Hematopoietic multipotent progenitor cell treated with erythropoietin and hydrocortisone succinate and interleukin-3 and kit ligand, for 17 days (in vitro differentiated cells): Measurements from ENCODE around the gene IST1.
A peak's percentile ranks its signal among the peaks of the same experiment; 100 is the strongest.
"Not testable (repeated sequence)": the region's sequence is repeated elsewhere in the genome, so short reads cannot be mapped to it uniquely, and the experiment has no call there.

Experiments
- DNase-seq: peaks from one replicate; pipeline ENCODE4 v3.0.0-alpha.2; 2015; ENCODE audit warnings: low spot score

Gene IST1

DNA sequence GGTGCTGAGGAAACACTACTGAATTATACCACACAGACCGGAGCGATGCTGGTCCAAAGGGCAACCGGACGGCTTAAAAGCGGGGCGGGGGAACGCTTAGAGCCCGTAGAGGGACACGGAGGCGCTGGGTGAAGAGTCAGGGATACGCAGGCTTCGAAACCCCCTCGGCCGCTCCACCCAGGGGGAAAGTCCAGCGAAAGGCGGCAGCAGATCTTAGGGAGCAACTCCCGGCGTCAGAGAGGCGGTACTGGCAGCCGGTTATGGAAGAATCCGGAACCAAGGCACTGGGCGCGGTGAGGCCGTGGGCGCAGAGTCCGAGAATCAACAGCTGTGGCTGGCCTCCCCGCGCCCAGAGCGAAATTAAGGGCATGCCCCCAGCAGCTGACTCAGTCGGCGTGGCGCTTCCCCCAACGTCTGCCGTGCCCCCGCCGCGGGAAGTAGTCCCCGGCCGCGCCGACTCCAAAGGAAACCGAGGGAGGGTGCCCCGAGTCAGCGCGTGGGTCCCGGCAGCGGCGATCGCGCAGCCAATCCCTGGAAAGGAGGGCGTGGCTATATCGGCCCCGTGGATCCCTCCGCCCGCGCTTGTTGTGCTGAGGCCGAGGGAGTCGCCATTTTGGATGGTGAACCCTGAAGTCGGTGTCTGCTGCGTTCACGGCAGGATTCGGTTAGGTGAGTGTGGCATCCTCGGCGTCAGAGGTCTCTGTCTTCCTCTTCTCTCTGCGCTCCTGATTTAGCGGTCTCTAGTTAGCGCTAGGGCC, at the start of gene IST1:
TSS of gene IST1 (plus strand) at position 611 of the 758 bp plus-strand sequence. CDS start 20,110 bp downstream, outside the sequence.
- peak; percentile 98 for DNase-seq

DNA sequence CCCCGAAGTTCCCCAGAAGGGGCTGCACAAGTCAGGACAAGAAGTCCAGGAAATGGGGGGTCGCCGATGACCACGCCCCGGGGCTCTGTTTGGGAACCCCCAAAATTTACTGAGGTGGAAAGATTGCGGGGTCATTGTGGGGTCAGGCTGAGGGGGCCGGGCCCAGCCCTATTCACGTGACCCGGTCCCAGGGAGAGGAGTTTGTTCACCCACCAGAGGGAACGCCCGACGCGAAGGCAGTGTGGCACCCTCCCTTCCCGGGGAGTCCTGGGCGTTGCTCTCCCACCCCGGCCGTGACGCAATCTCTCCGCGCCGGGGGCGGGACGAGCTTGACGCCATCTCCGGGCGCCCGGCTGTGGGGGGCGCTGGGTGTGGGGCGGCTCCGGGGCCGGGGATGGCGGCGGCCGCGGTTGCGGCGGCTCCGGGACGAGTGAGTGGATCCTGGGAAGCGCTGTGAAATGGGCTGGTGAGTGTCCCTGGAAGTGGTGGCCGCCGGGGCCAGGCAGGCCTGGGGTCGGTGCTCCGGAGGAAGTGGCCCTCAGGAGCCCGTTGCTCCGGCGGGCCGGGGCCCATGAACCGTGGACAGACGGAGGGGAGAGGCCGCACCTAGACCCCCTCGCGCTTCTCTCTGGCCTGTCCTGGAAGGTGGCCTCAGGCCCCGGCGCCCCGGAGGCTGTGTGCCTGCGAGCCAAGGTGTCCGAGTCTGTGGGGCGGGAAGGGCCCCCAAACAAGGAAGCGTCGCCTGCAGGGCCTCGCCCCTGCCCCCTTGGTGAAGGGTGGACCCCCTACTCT, 49.5 kb upstream of the IST1 start, which contains the start of gene ATXN1L:
TSS of gene ATXN1L (plus strand) at position 338 of the 792 bp plus-strand sequence. CDS start 3,765 bp downstream, outside the sequence.
- DNase-seq = peak; percentile 96

DNA sequence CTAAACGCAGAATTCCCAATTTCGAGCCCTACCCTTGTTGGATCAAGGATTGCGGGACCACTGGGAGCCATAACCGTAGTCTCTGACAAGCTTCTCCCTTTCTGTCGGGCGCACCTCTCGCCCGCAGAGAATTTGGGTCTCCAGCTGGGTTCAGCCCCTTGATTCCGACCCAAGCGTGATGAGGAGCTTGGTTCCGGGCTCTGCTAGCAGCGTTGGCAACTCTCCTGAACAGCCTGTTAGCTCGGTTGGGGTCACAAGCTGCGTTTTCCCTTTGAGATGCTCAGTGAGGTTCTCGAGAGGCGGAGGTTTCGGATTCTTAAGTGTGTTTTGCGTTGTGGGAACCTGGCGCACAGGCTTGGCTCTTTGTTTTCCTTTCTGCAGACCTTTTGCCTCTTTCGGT, 48.9 kb upstream of the IST1 start:
- peak; percentile 39 for DNase-seq

DNA sequence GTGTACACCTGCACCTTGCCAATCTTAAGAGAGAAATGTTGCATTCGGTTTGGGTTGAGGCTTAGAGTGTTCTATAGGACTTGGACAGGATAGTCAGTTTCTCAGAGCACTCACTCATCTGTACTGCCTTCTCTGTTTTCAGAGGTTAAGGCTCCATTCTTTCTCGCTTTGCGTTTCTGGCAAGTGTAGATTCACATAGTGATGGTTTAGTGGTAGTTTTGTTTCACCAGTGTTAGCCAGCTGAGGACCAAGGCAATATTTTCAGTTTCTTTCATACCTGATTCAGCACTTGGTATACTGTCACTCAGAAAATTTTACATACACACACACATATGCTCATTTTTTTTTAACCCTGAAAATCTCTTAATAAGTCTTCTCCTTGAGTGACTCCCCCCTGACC, 48.2 kb upstream of the IST1 start:
- DNase-seq = no peak

DNA sequence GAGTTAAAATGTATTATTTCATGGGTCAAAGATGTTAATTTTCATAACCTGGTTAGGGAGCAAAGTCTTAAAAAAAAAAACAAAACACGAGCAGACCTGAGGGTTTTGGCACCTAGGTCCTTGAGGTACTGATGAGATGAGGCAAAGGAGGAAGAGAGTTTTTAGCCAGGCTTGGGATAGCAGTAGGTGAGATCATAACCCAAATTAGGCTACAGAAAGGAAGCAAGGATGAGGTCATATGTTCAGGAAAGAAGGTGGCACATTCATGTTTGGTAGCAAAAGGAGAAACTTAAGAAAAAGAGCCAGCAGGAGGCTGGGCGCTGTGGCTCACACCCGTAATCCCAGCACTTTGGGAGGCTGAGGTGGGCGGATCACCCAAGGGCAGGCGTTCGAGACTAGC, 46.7 kb upstream of the IST1 start:
- no peak for DNase-seq

DNA sequence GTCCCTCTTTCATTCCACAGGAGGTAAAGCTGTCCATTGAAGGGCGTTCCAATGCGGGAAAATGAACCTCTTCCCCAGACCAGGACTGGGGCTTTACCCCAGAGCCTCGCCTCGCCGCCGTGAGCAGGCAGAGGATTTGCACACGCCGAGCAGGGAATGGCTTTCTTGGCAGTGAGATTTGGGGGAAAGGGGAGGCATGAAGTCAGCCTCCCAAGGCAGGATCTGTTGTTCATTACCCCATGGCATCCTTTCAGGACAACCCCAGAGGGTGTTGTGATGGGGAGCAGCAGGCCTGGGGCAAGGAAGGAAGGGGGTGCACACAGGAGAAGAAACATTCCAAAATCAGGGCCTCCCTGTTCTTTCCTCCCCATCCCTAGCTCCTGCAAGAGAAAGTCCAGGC, 43.6 kb upstream of the IST1 start:
- DNase-seq = no peak

DNA sequence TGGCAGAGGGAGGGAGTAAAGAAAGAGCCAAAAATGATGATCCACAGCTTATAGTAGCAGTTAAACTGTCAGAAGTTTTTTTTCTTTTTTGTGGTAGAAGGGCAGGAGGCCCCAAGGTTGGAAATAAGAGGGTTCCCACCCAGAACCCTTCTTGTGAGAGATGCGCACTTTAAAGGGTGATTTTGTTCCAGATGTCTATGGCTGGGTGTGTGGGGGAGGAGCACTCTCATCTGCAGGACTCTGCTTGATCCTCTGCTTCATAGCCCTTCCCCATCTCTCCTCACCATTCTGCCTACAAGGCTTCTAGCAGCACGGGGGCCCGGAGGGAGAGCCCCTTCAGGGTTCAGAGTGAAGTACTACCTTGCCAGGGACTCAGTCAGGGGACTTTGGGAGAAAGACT, 43.2 kb upstream of the IST1 start:
- DNase-seq = no peak

DNA sequence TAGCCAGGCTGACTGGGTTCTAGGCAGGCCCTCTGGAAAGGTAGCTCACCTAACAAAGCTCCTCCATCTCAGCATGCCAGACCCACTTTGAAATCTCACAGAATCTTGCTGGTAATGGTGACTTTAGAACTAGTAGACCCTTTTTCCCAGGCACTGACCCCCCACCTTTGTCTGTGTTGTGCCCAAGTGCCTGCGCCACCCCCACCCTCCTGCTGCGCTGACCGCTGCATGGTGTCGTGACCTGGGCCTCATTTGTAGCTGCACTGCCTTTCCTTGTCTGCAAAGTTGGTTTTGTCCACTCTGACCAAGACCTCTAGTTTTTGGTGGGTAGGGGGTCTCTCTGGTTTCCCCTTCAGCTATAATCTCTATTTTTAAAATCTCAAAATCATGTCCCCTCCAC, 42.8 kb upstream of the IST1 start:
- no peak for DNase-seq

DNA sequence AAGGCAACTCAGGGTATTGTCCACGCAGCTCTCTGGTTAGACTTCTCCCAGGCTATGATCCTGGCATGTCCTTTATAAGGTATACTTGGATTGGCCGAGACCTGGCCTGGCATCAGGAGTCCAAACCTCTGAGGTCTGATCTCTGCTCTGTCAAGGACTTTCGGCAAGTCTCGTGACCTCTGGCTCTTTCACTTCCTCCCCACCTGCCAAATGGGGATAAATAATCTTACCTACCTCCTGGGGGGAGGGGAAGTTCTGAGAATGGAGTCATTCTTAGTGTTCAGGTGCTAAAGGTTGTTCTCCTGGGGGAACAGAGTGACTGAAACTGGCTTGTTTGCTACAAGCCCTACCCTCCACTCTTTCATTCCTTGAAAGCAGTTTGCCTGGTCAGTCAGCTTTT, 41.9 kb upstream of the IST1 start:
- no peak for DNase-seq

DNA sequence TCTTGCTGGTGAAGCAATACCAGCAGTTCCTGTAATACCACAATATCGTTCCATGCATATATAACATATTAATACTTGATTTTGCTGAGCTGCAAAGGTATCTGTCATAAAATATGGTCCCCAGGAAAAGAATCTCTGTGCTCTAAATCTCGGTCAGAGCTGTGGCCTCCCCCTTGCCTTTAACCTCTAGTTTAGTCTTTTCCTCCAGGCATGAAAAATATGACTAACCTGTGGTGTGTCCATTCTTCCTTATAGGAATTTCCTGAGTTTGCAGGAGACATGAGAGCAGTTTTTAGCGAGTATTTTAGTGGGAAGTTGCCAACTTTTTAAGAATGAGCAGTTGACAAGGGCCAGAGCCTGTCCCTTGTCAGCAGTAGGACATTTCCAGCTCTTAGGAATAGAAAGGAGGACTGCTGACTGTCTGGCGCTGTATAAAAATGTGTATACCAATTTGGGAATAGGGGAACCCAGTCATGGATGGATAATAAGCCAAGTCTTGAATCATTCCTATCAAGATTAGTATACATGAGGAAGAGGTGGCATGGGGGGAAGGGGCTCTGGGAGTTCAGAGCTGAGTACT, 40.9 kb upstream of the IST1 start:
- no peak for DNase-seq

DNA sequence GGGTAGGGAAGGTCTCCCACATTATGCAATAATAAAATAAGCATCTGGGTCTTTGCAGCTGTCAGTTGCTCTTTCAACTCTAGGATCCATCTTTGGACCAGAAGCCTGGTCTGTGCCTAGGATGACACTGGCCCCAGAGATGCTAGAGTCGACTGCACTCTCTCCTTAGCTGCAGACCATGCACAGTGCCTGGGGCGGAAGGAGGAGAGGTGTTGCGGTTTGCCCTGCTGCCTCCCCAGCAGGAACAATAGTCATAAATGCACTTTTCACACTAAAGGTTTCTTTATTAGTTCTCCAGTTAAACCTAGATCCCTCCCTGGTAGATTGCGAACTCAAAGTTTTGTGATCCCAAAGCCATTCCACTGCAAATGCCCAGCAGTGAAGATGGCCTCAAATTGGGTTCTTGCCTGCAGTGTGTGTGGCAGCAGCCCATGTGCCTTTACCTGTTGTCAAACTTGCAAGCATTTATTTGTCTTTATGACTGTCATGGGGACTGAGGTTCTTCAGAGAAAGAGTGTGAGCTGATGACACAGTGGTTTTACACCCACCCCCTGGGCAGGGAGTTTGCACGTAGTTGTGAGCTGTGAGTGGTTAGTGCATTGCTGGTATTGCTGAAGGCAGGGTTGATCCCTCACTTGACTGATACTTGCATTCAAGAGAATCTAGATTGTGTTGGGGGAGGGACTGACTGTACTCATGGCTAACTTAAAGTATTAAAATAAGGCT, 39.2 kb upstream of the IST1 start:
- no peak for DNase-seq

DNA sequence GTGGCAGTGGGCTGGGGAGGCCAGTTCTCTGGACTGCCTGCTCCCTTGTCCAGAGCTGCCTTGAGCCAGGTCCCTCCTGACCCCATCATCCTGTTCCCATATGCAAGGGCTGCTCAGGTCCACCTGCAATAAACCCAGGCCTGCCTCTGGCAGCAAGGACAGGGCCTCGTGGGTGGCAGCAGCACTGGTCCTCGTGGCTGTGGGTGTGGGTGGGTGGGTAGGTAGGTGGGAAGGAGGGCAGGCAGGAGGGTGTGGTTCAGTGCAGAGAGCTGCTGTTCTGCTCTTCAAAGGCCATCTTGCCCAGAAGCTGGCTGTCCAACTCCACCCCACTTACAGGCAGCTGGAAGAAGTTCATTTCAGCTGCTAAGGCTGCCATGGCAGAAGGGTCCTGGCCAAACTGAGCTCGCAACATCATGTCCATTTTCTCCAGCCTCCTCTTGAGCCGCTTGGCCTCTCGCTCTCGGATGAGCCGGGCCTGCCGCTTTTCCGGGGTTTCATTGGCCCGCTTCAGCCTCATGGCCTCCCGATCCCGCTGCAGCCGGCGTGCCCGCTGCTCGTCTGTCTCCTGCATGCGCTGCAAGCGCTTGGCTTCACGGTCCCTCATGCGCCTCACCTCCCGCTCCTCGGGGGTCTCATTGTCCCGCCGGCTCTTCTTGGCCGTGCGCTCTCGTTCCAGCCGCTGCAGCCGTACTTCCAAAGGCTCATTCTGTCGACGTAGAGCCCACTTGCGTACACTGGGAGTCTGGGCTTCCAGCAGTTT, 35.4 kb upstream of the IST1 start:
- no peak for DNase-seq

DNA sequence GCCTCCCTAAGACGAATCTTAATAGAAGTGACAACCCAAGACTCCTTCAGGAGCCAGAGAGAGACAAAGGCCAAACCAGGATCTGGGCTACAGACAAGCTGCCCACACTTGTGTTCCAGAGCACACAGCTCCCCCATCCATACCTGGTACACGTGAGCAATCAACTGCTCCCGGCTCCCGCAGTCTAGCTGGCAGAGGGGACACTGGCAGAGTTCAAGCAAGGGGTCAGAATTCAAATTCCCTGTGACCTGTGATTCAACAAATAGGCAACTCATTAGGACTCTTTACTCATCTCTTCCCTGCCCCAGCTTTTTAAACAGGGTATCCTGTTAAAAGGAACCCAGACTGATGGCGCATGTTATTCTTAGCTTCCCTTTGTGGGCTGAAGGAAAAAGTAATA, 31.3 kb upstream of the IST1 start:
- DNase-seq = no peak

DNA sequence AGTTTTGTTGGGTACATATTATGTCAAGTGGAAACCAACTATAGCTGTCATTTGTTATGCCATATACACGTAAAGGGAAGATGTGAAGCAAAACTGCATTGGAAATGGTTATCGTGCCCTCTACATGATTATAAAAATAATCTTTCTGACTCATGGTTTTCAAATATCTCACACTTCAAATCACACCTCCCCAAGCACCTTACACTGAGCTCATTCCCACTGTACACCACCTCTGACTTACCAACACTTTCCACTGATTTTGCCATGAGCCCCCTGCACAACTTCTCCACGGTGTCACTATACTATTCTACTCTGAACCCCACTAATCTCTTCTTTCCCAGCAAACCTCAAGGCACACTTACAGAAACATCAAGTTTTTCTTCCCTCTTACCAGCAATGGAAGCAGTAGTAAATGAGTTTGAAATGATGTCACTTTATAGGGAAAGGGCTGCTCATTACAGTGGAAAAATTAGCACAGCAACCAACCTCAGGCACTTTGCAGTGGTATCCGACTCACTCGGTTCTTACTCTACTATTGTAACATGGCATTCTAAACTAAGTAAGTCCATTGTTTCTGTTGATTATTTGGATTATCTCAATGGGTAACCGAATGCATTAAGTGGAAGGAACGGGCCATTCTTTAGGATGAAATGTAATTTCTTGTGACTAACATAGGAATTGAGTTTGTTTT, 30.0 kb upstream of the IST1 start:
- DNase-seq = no peak

DNA sequence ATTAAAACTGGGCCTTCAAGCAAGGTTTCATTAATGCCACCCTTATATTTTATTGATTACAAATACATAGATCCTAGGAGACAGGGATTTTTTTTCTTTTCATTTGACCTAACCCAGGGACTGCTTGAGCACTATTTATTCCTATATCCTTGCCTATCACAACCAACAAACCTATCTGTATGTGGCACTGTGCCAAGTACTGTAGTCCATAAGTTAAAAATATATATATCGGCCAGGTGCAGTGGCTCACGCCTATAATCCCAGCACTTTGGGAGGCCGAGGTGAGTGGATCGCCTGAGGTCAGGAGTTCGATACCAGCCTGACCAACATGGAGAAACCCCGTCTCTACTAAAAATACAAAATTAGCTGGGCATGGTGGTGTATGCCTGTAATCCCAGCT, 28.2 kb upstream of the IST1 start:
- DNase-seq = not testable (repeated sequence)

DNA sequence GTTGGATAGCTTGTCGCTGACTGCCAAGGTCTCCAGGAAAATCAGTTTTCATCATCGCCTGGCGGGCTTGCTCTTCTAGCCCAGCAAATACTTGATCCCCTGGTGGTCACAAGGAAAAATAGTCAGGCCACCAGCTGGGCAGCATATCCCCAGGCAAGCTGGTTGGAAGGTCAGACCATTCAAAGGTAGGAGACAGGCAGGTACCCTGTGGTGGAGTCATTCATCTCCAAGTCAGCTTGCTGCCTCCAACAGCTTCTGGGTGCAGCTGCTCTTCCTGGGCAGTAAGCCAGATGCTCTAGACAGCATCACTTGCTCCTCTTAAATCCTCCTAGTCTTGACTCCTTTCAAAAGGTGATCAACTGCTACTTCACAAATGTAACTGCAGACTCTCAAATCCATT, 27.4 kb upstream of the IST1 start:
- DNase-seq = no peak

DNA sequence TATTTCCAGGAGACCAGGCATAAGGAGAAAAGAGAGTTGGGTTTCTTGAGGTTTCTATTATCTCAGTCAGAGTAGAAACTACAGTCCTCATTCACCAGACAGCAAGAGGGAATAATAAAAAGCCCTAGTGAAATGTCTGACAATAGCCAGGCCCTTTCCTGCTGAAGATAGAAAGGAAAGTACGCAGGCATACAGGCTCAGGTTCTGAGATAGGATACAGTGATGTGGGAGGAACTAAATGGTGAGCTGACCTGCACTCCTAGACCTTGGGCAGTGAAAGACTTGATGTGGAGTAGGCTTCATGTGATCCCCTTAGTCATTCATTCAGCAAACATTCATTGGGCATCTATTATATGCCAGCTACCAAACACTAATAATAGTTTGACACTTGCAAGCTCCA, 26.2 kb upstream of the IST1 start:
- DNase-seq = no peak

DNA sequence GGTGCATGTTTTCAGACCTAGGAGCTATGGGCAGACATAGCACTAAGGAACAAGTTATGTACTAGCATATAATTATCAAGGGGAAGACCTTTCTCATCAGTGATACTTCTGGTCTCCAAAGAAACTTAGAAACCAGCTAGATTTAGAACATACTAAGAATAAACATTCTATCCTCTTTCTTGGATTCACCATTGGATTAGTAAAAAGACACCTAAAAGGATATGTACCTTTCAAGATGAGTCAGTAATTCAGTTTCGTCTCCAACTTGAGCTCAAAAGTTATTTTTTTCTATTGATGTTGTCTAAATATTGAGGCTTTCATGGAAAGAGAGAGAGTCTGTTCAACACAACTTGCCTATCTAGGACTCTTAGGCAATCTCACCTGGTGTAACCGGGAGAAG, 24.5 kb upstream of the IST1 start:
- no peak for DNase-seq

DNA sequence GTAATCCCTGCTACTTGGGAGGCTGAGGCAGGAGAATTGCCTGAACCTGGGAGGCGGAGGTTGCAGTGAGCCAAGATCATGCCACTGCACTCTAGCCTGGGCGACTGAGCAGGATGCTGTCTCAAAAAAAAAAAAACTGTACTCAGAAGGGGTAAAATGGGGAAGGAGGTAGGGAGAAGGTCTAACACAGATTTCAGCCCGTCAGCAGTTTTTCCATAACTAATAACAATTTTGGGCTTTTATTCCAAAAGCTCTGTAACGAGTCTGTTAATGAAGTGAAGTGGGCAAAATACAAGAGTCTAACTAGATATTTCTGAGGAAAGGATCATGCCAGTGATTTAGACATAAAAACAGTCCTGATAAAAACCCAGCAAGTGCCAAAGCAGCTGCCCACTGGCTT, 22.1 kb upstream of the IST1 start:
- DNase-seq = no peak

DNA sequence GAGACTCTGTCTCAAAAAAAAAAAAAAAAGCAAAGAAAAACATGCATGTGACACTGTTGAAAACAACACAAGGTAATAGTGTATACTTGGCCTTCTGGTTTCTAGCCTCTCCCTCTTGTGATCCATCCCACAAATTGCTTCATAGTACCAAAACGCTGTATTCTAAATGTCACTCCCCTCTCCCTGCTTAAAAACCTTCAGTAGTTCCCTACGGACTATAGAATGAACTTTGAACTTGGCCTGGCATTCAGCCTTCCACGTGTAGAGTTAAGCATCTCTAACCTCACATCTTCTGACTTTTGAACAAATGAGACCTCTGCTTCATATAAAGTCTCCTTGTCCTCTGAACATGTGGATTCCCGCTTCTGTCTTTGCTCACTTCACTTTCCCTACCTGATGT, 16.4 kb upstream of the IST1 start:
- DNase-seq = no peak

DNA sequence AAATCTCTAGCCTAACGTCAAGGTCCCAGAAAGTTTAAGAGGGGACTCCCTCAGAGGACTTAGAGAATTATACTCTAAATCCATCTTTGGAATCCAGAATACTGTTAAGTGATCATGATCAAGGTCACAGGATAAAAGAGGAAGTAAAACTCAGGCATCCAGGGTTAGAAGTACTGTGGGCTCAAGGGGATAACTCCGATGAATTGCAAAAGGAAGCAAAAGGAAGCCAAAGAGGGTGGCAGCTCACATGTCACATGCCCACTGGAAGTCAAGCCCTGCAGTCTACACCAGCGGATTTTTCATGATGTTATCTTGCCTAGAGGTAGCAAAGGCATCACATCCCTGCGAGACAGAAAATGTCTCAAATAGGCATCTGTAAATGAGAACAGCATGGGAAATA, 15.2 kb upstream of the IST1 start:
- DNase-seq = no peak
